ENCODE results near the gene ANKMY2.
"Not testable (repeated sequence)": the region's sequence is repeated elsewhere in the genome, so short reads cannot be mapped to it uniquely, and the experiment has no call there.

Gene ANKMY2

GRCh38 chr7:16627236-16627635, 18.3 kb downstream of the ANKMY2 start:
- in situ Hi-C loops (cut with MboI; ENCODE audit: low sequenced_read_pairs), result no loop called here

DNA sequence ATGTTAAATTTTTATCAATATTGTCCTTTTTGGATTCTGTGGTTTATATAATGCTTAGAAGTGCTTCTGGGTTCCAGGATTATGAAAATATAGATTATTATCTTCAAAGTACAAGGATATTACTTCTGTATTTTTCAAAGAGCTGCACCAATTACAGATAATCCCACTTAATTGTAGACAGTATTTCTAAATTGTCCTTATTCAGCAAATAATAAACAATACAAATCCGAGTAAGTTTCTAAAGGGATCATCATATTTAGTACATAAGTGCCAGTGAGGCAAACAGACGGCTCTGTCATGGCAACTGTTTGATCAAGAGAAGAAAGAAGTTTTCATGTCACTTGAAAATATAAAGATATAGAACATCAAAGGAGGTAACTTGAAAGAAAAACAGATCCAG, 19.2 kb downstream of the ANKMY2 start:
- in situ Hi-C loops (cut with MboI; ENCODE audit: low sequenced_read_pairs), result no loop called here

DNA sequence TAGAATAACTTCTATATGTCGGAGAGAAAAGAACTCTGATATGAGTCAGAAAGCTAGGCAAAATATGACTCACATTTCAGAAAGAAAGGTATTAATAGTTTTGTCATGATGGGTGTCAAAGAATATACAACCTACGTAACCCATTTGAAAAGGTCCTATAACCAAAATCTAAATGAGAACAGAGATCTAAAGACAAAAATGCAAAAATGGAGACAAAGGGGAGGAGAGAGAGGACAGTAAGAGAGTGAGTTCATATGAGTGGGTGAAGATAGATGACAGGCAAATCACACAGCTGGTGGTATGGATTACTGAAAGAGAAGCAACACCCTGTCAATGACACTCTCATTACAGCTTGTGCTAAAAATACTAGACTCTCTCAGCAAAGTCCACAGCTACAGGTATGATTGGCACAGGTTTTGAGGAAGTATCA, 25.6 kb downstream of the ANKMY2 start:
- in situ Hi-C loops (cut with MboI; ENCODE audit: low sequenced_read_pairs), result no loop called here

GRCh38 chr7:16616542-16616941, 29.0 kb downstream of the ANKMY2 start:
- in situ Hi-C loops (cut with MboI; ENCODE audit: low sequenced_read_pairs), result no loop called here

- in situ Hi-C loops (cut with MboI; ENCODE audit: low sequenced_read_pairs), result no loop called here
These were observed 29.4 kb downstream of the ANKMY2 start for GRCh38 chr7:16616122-16616521.

- in situ Hi-C loops (cut with MboI; ENCODE audit: low sequenced_read_pairs), result no loop called here
These were observed 30.3 kb downstream of the ANKMY2 start for GRCh38 chr7:16615228-16615627.

DNA sequence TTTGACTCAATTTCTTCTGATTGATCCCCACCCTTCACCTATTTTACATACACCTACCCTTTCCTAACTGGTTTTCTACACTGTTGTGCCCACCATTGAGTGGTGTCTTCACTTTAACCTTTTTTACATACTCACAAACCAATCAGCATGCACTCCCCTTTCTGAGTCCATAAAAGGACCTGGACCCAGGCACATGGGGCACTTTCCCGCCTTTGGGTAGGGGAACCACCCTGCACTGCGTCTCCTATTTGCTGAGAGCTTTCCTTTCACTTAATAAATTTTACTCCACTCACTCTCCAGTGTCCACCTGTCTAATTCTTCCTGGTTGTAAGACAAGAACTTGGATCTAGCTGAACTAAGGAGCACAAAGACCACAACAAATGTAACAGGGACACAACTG, 33.8 kb downstream of the ANKMY2 start:
- in situ Hi-C loops (cut with MboI; ENCODE audit: low sequenced_read_pairs), result no loop called here

DNA sequence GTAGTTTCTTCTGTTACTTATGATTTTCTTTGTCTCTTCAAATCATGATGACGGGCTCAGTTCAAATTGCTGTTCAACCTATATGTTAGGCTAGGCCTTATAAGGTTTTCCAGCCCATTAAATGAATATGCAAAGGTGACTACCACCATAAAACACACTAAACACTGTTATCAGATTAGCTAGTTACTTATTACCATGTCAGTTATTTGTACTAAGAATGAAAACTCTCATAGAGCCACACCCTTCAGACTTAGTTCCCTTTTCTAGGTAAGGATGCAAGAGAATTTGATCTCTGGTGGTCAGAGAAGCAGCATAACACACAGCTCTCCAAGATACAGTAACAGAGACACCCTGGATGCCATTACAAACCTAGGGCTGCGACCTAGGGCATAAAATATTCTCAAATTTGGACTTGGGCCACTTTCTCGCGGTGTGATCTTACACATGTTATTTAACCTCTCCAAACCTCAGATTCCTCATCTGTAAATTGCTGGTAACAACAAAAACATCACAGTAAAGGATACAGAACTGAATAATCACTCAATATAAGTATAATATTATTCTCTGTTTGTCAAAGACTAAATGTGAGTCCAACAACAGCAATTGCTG, 35.6 kb downstream of the ANKMY2 start:
- in situ Hi-C loops (cut with MboI; ENCODE audit: low sequenced_read_pairs), result no loop called here

DNA sequence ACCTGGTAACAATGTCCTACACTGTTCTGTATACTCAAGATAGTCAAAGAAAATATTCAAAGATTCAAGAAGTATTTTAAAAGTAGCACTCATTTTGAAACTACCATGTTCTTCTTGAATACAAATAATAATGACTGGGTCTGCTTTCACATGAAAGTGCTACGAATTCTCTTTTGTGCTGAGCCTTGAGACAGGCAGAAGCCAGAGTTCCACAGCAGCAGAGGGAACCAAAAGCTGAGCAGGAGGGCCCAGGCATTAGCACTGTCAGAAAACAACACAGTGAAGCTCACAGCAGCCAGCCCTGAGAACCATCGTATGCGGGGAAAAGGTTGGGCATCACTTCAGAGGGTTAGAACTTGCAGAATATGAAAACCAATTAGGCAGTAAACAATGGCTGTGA, 38.9 kb downstream of the ANKMY2 start:
- in situ Hi-C loops (cut with MboI; ENCODE audit: low sequenced_read_pairs), result no loop called here

- in situ Hi-C loops (cut with MboI; ENCODE audit: low sequenced_read_pairs), result no loop called here
These were observed 41.5 kb downstream of the ANKMY2 start for GRCh38 chr7:16604054-16604453.

GRCh38 chr7:16603633-16604032, 41.9 kb downstream of the ANKMY2 start:
- in situ Hi-C loops (cut with MboI; ENCODE audit: low sequenced_read_pairs), result no loop called here

DNA sequence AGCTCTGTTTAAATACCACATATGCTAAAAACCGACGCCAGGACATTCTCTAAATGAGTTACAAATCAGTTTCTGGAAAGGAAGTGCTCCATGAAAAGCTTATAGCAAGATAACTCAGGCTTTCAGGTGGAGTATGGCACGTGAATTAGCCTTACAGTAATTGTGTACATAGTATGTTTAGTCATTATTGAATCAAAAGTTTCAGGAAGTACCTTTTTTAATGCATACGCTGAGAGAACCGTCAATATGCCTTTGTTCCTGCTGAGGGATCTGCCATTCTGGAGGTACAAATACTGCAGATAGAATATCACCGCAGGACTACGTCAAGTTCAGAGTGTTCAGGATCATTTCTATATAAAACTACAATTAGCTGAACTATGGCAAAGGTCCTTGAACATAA, 45.7 kb downstream of the ANKMY2 start:
- in situ Hi-C loops (cut with MboI; ENCODE audit: low sequenced_read_pairs), result no loop called here

DNA sequence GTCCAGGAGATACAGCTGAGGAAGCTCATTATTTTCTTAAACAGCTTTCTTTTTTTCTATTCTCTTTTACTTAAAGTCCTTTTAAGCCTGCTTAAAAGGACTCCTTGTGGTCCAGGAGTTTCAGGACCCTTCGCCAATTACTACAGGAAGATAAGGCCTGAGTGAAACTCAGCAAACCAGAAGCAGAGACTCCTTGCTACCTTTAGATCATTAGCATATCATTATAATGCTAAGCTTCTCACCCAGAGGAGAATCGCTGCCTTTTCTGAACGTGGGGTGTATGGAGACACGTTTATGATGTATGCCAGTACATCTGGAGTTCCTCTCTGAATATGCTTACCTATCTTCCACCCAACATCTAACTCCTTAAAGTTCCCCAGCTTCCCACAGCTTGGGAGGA, 47.5 kb downstream of the ANKMY2 start:
- in situ Hi-C loops (cut with MboI; ENCODE audit: low sequenced_read_pairs), result no loop called here

GRCh38 chr7:16595596-16595995, 50.0 kb downstream of the ANKMY2 start:
- in situ Hi-C loops (cut with MboI; ENCODE audit: low sequenced_read_pairs), result not testable (repeated sequence)

GRCh38 chr7:16594676-16595075, 50.9 kb downstream of the ANKMY2 start:
- in situ Hi-C loops (cut with MboI; ENCODE audit: low sequenced_read_pairs), result no loop called here

- in situ Hi-C loops (cut with MboI; ENCODE audit: low sequenced_read_pairs), result no loop called here
These were observed 51.5 kb downstream of the ANKMY2 start for GRCh38 chr7:16594061-16594460.

DNA sequence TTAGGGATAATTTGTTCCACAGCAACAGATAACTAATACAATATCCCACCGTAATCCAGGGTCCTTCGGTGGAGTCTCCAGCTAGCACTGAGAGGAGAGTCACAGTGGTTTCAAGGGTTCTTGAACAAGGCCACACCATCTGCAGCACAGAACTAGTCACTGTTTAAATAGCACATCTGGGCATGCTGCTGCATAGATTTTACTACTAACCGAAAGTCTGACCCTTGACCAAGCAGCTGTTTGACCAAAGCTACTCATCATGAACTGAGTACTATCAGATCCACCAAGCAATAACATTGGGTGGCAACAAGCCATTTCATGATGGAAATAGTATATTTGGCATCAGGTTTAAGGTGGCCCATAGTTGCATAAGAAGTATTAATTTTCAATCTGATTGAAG, 53.2 kb downstream of the ANKMY2 start:
- in situ Hi-C loops (cut with MboI; ENCODE audit: low sequenced_read_pairs), result no loop called here

GRCh38 chr7:16590424-16590823, 55.1 kb downstream of the ANKMY2 start:
- in situ Hi-C loops (cut with MboI; ENCODE audit: low sequenced_read_pairs), result no loop called here

DNA sequence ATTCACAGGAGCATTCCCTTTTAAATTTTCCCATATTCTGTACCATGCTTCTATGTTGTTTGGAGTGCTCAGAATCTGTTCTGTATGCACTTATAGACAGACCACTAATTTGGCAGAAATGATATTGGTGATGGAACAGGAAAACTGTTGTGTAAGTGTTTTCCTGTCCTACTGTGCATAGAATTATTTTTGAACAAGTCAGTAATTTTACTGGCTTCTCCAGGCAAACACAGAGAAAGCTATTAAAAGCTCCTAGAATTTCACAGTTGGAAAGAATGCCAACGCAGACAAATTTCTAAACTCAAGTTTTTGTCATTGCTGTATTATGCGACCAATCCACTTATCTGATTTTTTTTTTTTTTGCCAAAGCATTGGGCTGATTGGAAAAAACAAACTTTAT, 55.7 kb downstream of the ANKMY2 start:
- in situ Hi-C loops (cut with MboI; ENCODE audit: low sequenced_read_pairs), result no loop called here

- in situ Hi-C loops (cut with MboI; ENCODE audit: low sequenced_read_pairs), result no loop called here
These were observed 57.8 kb downstream of the ANKMY2 start for GRCh38 chr7:16587790-16588189.

DNA sequence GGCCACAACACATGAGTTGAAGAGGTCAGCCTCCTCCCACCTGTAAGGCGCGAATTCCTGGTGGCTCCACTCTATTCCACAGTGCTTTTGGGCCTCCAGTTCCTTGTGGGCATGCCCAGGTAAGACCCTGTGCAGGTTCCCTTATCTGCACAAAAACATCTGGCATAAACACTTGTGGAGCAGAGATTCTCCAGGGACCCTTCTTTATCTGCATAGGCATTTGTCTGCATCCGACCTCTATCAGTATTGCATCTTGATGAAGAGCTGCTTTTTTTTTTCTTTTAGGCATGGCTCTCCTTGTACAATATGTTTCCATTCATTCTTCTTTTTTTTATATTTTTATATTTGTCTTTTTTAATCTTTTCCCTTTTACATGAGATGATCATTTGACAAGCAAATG, 58.4 kb downstream of the ANKMY2 start:
- in situ Hi-C loops (cut with MboI; ENCODE audit: low sequenced_read_pairs), result no loop called here

DNA sequence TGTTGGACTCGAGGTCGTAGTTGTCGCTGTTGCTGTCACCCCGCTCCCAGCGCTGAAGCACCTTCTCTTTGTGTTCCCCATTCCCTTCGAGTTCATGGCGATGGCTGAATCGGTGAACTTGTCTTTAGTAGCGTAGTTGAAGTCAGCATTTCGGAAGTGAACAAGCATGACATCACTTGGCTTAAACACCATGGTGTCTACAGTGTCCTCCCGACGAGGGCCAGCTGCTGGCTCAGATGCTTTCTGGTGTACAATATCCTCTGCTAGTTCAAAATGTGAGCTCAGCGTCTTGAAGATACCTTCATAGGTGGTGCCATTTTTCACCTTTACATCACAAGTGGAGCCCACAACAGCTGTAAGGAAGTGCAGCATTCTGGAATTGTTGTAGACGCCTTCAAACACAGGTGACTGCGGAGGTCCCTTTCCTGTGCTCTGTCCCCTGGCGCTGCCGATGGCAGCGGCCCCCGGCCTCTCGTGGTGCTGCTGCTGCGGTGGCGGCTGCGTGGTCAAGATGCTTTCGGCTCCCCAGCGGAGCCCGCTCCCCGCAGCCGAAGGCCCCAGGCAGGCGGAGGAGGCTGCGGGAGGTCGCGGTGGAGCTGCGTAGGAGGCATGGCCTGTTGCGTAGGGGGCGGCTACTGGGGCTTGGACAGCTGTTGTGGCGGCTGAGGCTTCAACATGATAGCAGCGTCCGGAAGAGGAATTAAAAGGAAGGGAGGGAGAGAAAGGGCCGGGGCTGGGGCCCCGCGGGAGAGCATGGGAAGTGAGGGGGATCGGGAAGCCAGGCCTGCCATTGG, 59.3 kb downstream of the ANKMY2 start:
- in situ Hi-C loops (cut with MboI; ENCODE audit: low sequenced_read_pairs), result no loop called here

- in situ Hi-C loops (cut with MboI; ENCODE audit: low sequenced_read_pairs), result no loop called here
These were observed 60.0 kb downstream of the ANKMY2 start for GRCh38 chr7:16585540-16585939.
